ENCODE data around the gene MUC5AC.
"Not testable (repeated sequence)": the region's sequence is repeated elsewhere in the genome, so short reads cannot be mapped to it uniquely, and the experiment has no call there.

Gene MUC5AC

GRCh38 chr11:1172729-1173117 lies 15.0 kb downstream of the MUC5AC start:
- Histone ChIP-seq H3K79me2 (ENCODE audit: control insufficient read depth, insufficient read depth, low read length) (no peaks in the 10 kb centered on the region), H3K27ac (ENCODE audit: low read depth, low read length) (no peak overlapping the region), H3K18ac (ENCODE audit: low read length) (no peak overlapping the region), H3K4me3 (ENCODE audit: low read length) (no peak overlapping the region), H3K56ac (ENCODE audit: low read length) (no peak overlapping the region), H2BK120ac (ENCODE audit: low read depth, low read length) (no peak overlapping the region), H3K23ac (ENCODE audit: low read length) (no peak overlapping the region), H4K8ac (ENCODE audit: low read depth, low read length) (no peak overlapping the region), H2BK5ac (ENCODE audit: low read length) (no peak overlapping the region), H3K9ac (ENCODE audit: low read length) (no peak overlapping the region), H3K4me1 (ENCODE audit: control insufficient read depth, low read depth, low read length) (no peaks in the 10 kb centered on the region), H2AK5ac (ENCODE audit: low read length) (no peak overlapping the region), H3K36me3 (ENCODE audit: control insufficient read depth, insufficient read depth, low read length) (no peaks in the 10 kb centered on the region), H3K4ac (ENCODE audit: low read depth, low read length) (no peak overlapping the region), H3K79me1 (ENCODE audit: low read length) (no peaks in the 10 kb centered on the region), H3K27me3 (ENCODE audit: insufficient read depth, low read length, poor library complexity) (no peaks in the 10 kb centered on the region), H2BK15ac (replicated peaks; ENCODE audit: low read depth) (no peak overlapping the region), H3K4me2 (ENCODE audit: low read length) (no peak overlapping the region), H4K5ac (ENCODE audit: low read length) (no peak overlapping the region)
- WGBS (ENCODE audit: extremely low coverage, insufficient coverage, low lambda C conversion rate), result 94% methylated on average over 3 of the region's 4 CpGs
- no peak for DNase-seq

DNA sequence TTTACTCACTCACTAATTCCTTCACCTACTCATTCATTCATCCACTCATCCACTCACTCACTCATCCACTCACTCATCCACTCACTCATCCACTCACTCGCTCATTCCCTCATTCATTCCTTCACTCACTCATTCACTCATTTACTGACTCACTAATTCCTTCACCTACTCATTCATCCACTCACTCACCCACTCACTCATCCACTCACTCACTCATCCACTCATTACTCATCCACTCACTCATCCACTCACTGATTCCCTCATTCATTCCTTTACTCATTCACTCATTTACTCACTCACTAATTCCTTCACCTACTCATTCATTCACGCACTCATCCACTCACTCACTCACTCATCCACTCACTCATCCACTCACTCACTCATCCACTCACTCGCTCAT lies 15.6 kb downstream of the MUC5AC start:
- H3K79me1 ChIP-seq (ENCODE audit: low read length); H3K36me3 ChIP-seq (ENCODE audit: control insufficient read depth, insufficient read depth, low read length); H3K27me3 ChIP-seq (ENCODE audit: insufficient read depth, low read length, poor library complexity); H3K23ac ChIP-seq (ENCODE audit: low read length); H2BK120ac ChIP-seq (ENCODE audit: low read depth, low read length); H3K4ac ChIP-seq (ENCODE audit: low read depth, low read length); H4K8ac ChIP-seq (ENCODE audit: low read depth, low read length); H2AK5ac ChIP-seq (ENCODE audit: low read length); H3K79me2 ChIP-seq (ENCODE audit: control insufficient read depth, insufficient read depth, low read length); H3K18ac ChIP-seq (ENCODE audit: low read length); H3K9ac ChIP-seq (ENCODE audit: low read length); H2BK15ac ChIP-seq (replicated peaks; ENCODE audit: low read depth); DNase-seq; H3K27ac ChIP-seq (ENCODE audit: low read depth, low read length); H3K4me1 ChIP-seq (ENCODE audit: control insufficient read depth, low read depth, low read length); H4K5ac ChIP-seq (ENCODE audit: low read length); H2BK5ac ChIP-seq (ENCODE audit: low read length); H3K4me3 ChIP-seq (ENCODE audit: low read length); H3K4me2 ChIP-seq (ENCODE audit: low read length); H3K56ac ChIP-seq (ENCODE audit: low read length): not testable (repeated sequence)
- WGBS (ENCODE audit: extremely low coverage, insufficient coverage, low lambda C conversion rate), result 100% methylated on average over 1 of the region's 3 CpGs

DNA sequence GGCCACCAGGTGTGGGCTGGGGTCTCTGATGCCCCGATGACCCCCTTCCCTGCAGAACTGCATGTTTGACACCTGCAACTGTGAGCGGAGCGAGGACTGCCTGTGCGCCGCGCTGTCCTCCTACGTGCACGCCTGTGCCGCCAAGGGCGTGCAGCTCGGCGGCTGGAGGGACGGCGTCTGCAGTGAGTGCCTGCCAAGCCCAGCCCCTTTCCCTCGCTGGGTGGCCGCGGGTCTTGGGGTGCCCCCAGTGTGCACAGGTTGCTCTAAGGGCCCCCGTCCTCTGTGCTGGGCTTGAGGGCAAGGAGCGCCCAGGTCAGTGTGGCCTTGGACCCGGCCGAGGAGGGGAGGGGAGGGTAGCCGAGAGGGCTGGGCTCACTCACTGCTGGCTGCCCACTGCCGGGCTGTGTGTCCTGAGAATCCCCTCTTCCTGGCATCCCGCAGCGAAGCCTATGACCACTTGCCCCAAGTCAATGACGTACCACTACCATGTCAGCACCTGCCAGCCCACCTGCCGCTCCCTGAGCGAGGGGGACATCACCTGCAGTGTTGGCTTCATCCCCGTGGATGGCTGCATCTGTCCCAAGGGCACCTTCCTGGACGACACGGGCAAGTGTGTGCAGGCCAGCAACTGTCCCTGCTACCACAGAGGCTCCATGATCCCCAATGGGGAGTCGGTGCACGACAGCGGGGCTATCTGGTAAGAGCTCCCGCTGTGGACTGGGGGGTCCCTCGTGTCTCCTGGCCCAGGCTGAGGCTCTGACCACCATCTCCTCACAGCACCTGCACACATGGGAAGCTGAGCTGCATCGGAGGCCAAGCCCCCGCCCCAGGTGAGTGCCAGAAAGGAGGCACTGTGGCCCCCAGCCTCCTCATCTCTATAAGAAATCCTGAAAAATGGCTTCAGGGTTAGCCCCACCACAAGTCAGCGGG lies 17.0 kb downstream of the MUC5AC start:
- H4K8ac ChIP-seq (ENCODE audit: low read depth, low read length), result no peak overlapping the region
- no peak overlapping the region for H3K4me3 ChIP-seq (ENCODE audit: low read length)
- no peak overlapping the region for H3K27ac ChIP-seq (ENCODE audit: low read depth, low read length)
- DNase-seq, result no peak
- no peaks in the 10 kb centered on the region for H3K4me1 ChIP-seq (ENCODE audit: control insufficient read depth, low read depth, low read length)
- no peak overlapping the region for H2BK5ac ChIP-seq (ENCODE audit: low read length)
- no peak overlapping the region for H3K18ac ChIP-seq (ENCODE audit: low read length)
- H3K36me3 ChIP-seq (ENCODE audit: control insufficient read depth, insufficient read depth, low read length), result no peaks in the 10 kb centered on the region
- H3K23ac ChIP-seq (ENCODE audit: low read length), result no peak overlapping the region
- no peak overlapping the region for H3K56ac ChIP-seq (ENCODE audit: low read length)
- H3K79me2 ChIP-seq (ENCODE audit: control insufficient read depth, insufficient read depth, low read length), result no peaks in the 10 kb centered on the region
- H3K4me2 ChIP-seq (ENCODE audit: low read length), result no peak overlapping the region
- H4K5ac ChIP-seq (ENCODE audit: low read length), result no peak overlapping the region
- H2BK15ac ChIP-seq (replicated peaks; ENCODE audit: low read depth), result no peak overlapping the region
- no peak overlapping the region for H2BK120ac ChIP-seq (ENCODE audit: low read depth, low read length)
- H3K79me1 ChIP-seq (ENCODE audit: low read length), result no peaks in the 10 kb centered on the region
- no peak overlapping the region for H3K9ac ChIP-seq (ENCODE audit: low read length)
- no peak overlapping the region for H3K4ac ChIP-seq (ENCODE audit: low read depth, low read length)
- H3K27me3 ChIP-seq (ENCODE audit: insufficient read depth, low read length, poor library complexity), result no peaks in the 10 kb centered on the region
- no peak overlapping the region for H2AK5ac ChIP-seq (ENCODE audit: low read length)
- no CpG with 5 or more reads among the region's 39 CpGs for WGBS (ENCODE audit: extremely low coverage, insufficient coverage, low lambda C conversion rate)

GRCh38 chr11:1175461-1176223 lies 17.9 kb downstream of the MUC5AC start:
- Histone ChIP-seq H3K27ac (ENCODE audit: low read depth, low read length) (no peak overlapping the region), H2AK5ac (ENCODE audit: low read length) (no peak overlapping the region), H3K9ac (ENCODE audit: low read length) (no peak overlapping the region), H3K4me2 (ENCODE audit: low read length) (no peak overlapping the region), H3K56ac (ENCODE audit: low read length) (no peak overlapping the region), H3K36me3 (ENCODE audit: control insufficient read depth, insufficient read depth, low read length) (no peaks in the 10 kb centered on the region), H3K79me1 (ENCODE audit: low read length) (no peaks in the 10 kb centered on the region), H3K4me1 (ENCODE audit: control insufficient read depth, low read depth, low read length) (no peaks in the 10 kb centered on the region), H2BK15ac (replicated peaks; ENCODE audit: low read depth) (no peak overlapping the region), H3K4me3 (ENCODE audit: low read length) (no peak overlapping the region), H3K79me2 (ENCODE audit: control insufficient read depth, insufficient read depth, low read length) (no peaks in the 10 kb centered on the region), H3K4ac (ENCODE audit: low read depth, low read length) (no peak overlapping the region), H3K18ac (ENCODE audit: low read length) (no peak overlapping the region), H4K5ac (ENCODE audit: low read length) (no peak overlapping the region), H3K27me3 (ENCODE audit: insufficient read depth, low read length, poor library complexity) (no peaks in the 10 kb centered on the region), H3K23ac (ENCODE audit: low read length) (no peak overlapping the region), H4K8ac (ENCODE audit: low read depth, low read length) (no peak overlapping the region), H2BK5ac (ENCODE audit: low read length) (no peak overlapping the region), H2BK120ac (ENCODE audit: low read depth, low read length) (no peak overlapping the region)
- WGBS (ENCODE audit: extremely low coverage, insufficient coverage, low lambda C conversion rate), result no CpG with 5 or more reads among the region's 22 CpGs
- DNase-seq, result no peak

- no peaks in the 10 kb centered on the region for H3K79me2 ChIP-seq (ENCODE audit: control insufficient read depth, insufficient read depth, low read length)
- no peak overlapping the region for H3K23ac ChIP-seq (ENCODE audit: low read length)
- no peaks in the 10 kb centered on the region for H3K36me3 ChIP-seq (ENCODE audit: control insufficient read depth, insufficient read depth, low read length)
- no peak overlapping the region for H3K4ac ChIP-seq (ENCODE audit: low read depth, low read length)
- no peak overlapping the region for H3K4me2 ChIP-seq (ENCODE audit: low read length)
- no peak overlapping the region for H3K4me3 ChIP-seq (ENCODE audit: low read length)
- no peak overlapping the region for H4K5ac ChIP-seq (ENCODE audit: low read length)
- no peaks in the 10 kb centered on the region for H3K79me1 ChIP-seq (ENCODE audit: low read length)
- H2AK5ac ChIP-seq (ENCODE audit: low read length), result no peak overlapping the region
- H3K9ac ChIP-seq (ENCODE audit: low read length), result no peak overlapping the region
- no peak overlapping the region for H2BK5ac ChIP-seq (ENCODE audit: low read length)
- H2BK120ac ChIP-seq (ENCODE audit: low read depth, low read length), result no peak overlapping the region
- H3K56ac ChIP-seq (ENCODE audit: low read length), result no peak overlapping the region
- no peak overlapping the region for H3K27ac ChIP-seq (ENCODE audit: low read depth, low read length)
- H4K8ac ChIP-seq (ENCODE audit: low read depth, low read length), result no peak overlapping the region
- WGBS (ENCODE audit: extremely low coverage, insufficient coverage, low lambda C conversion rate), result no CpG with 5 or more reads among the region's 32 CpGs
- H3K18ac ChIP-seq (ENCODE audit: low read length), result no peak overlapping the region
- no peak for DNase-seq
- H2BK15ac ChIP-seq (replicated peaks; ENCODE audit: low read depth), result no peak overlapping the region
- H3K4me1 ChIP-seq (ENCODE audit: control insufficient read depth, low read depth, low read length), result no peaks in the 10 kb centered on the region
- no peaks in the 10 kb centered on the region for H3K27me3 ChIP-seq (ENCODE audit: insufficient read depth, low read length, poor library complexity)
Observed at GRCh38 chr11:1176224-1177019, 18.7 kb downstream of the MUC5AC start.

Measured in mesendoderm (in vitro differentiated cells).